Measurements from ENCODE around the gene ST3GAL3. TPM values are rescaled to one million over a fixed set of nuclear protein-coding genes. Genes with fewer than 3 reads are reported as not detected.
A peak's percentile ranks its signal among the peaks of the same experiment; 100 is the strongest.
"Not testable (repeated sequence)": the region's sequence is repeated elsewhere in the genome, so short reads cannot be mapped to it uniquely, and the experiment has no call there.

The ST3GAL3 gene
- total RNA-seq, 1 donor from 2014 or later, result 29.3 TPM

GRCh38 chr1:43817304-43817939, 110.1 kb downstream of the ST3GAL3 start:
- DNase-seq (ENCODE audit: extremely low read depth, low read depth, low spot score), result no peak

GRCh38 chr1:43818691-43819090, 111.4 kb downstream of the ST3GAL3 start:
- no peak for DNase-seq (ENCODE audit: extremely low read depth, low read depth, low spot score)

- no peak for DNase-seq (ENCODE audit: extremely low read depth, low read depth, low spot score)
Measured at GRCh38 chr1:43819357-43819756, 112.0 kb downstream of the ST3GAL3 start.

- no peak for DNase-seq (ENCODE audit: extremely low read depth, low read depth, low spot score)
Measured at GRCh38 chr1:43821471-43821870, 114.1 kb downstream of the ST3GAL3 start.

- peak; percentile 81 for DNase-seq (ENCODE audit: extremely low read depth, low read depth, low spot score)
Measured at GRCh38 chr1:43822040-43822690, 114.8 kb downstream of the ST3GAL3 start.

GRCh38 chr1:43824795-43825194, 117.5 kb downstream of the ST3GAL3 start:
- DNase-seq (ENCODE audit: extremely low read depth, low read depth, low spot score), result no peak

GRCh38 chr1:43828574-43828973, 121.2 kb downstream of the ST3GAL3 start:
- DNase-seq (ENCODE audit: extremely low read depth, low read depth, low spot score), result no peak

GRCh38 chr1:43830802-43831201, 123.5 kb downstream of the ST3GAL3 start:
- no peak for DNase-seq (ENCODE audit: extremely low read depth, low read depth, low spot score)

- no peak for DNase-seq (ENCODE audit: extremely low read depth, low read depth, low spot score)
Measured at GRCh38 chr1:43831851-43832250, 124.5 kb downstream of the ST3GAL3 start.

GRCh38 chr1:43832255-43832654, 124.9 kb downstream of the ST3GAL3 start:
- DNase-seq (ENCODE audit: extremely low read depth, low read depth, low spot score), result no peak

- no peak for DNase-seq (ENCODE audit: extremely low read depth, low read depth, low spot score)
Measured at GRCh38 chr1:43832998-43833397, 125.7 kb downstream of the ST3GAL3 start.

- DNase-seq (ENCODE audit: extremely low read depth, low read depth, low spot score), result not testable (repeated sequence)
Measured at GRCh38 chr1:43833902-43834279, 126.6 kb downstream of the ST3GAL3 start.

GRCh38 chr1:43834280-43835081, 127.1 kb downstream of the ST3GAL3 start:
- DNase-seq (ENCODE audit: extremely low read depth, low read depth, low spot score), result no peak

- DNase-seq (ENCODE audit: extremely low read depth, low read depth, low spot score), result no peak
Measured at GRCh38 chr1:43835082-43836021, 128.0 kb downstream of the ST3GAL3 start.

GRCh38 chr1:43836267-43836951, 129.1 kb downstream of the ST3GAL3 start:
- no peak for DNase-seq (ENCODE audit: extremely low read depth, low read depth, low spot score)

- no peak for DNase-seq (ENCODE audit: extremely low read depth, low read depth, low spot score)
Measured at GRCh38 chr1:43839056-43839455, 131.7 kb downstream of the ST3GAL3 start.

GRCh38 chr1:43841321-43842174, 134.2 kb downstream of the ST3GAL3 start:
- no peak for DNase-seq (ENCODE audit: extremely low read depth, low read depth, low spot score)

- DNase-seq (ENCODE audit: extremely low read depth, low read depth, low spot score), result no peak
Measured at GRCh38 chr1:43842175-43842498, 134.8 kb downstream of the ST3GAL3 start.

- no peak for DNase-seq (ENCODE audit: extremely low read depth, low read depth, low spot score)
Measured at GRCh38 chr1:43843684-43844083, 136.3 kb downstream of the ST3GAL3 start.

Data from glomerular endothelial cell (primary cell).